ENCODE data around the gene MAPKBP1. TPM values are rescaled to one million over a fixed set of nuclear protein-coding genes. Genes with fewer than 3 reads are reported as not detected.

The MAPKBP1 gene
- total and polyA plus RNA-seq, 2 of the 8 experiments (the other 6 are each of a cell fraction or from before 2014, with no cell fraction given), result 4.3 to 11.3 TPM

- H3K79me2 ChIP-seq (ENCODE audit: control insufficient read depth in 1 of 2, insufficient read depth in 2 of 2, low read length in 2 of 2), result no peaks in the 10 kb centered on the region
- H4K20me1 ChIP-seq (replicated peaks in 1 of 2; ENCODE audit: control insufficient read depth in 1 of 2, insufficient read depth in 2 of 2, low read length in 2 of 2), result no peaks in the 10 kb centered on the region
- no peaks in the 10 kb centered on the region for H3K23me2 ChIP-seq (ENCODE audit: low read depth, low read length)
- no peak overlapping the region for H4K91ac ChIP-seq (replicated peaks; ENCODE audit: insufficient read length, low read length)
- no peak overlapping the region for H2BK5ac ChIP-seq (ENCODE audit: low read depth, low read length)
- peaks cover 0 to 8% (median 2%) of the 10 kb centered on the region in 4 experiments; a peak in 3 of 7 replicates for H3K4me1 ChIP-seq (replicated peaks in 1 of 4; ENCODE audit: control insufficient read depth in 3 of 4, insufficient read depth in 4 of 4, low read length in 3 of 4)
- TF ChIP-seq MAX (IDR thresholded peaks at IDR 0.05) (peak; percentile 52; the same call in 1 of the 2 replicates), GTF2F1 (IDR thresholded peaks at IDR 0.05; ENCODE audit: borderline replicate concordance, low read depth, low read length) (no peak)
- TF ChIP-seq, protein P1, sequence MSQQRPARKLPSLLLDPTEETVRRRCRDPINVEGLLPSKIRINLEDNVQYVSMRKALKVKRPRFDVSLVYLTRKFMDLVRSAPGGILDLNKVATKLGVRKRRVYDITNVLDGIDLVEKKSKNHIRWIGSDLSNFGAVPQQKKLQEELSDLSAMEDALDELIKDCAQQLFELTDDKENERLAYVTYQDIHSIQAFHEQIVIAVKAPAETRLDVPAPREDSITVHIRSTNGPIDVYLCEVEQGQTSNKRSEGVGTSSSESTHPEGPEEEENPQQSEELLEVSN (IDR thresholded peaks at IDR 0.05), result peak; percentile 62
- no peak overlapping the region for H3K4me2 ChIP-seq (ENCODE audit: insufficient read depth in 1 of 2, low read depth in 2 of 2, low read length in 2 of 2)
- no peak overlapping the region for H3K23ac ChIP-seq (ENCODE audit: insufficient read length)
- H3K4me3 ChIP-seq (ENCODE audit: extremely low read depth in 1 of 4, insufficient read depth in 2 of 4, low read depth in 3 of 4, low read length in 4 of 4), result no peak overlapping the region
- H3K36me3 ChIP-seq (ENCODE audit: control insufficient read depth in 2 of 4, insufficient read depth in 4 of 4, low read length in 3 of 4), result no peaks in the 10 kb centered on the region
- peak overlapping the region; percentile 53; the same call in 1 of the 2 replicates for H3K18ac ChIP-seq (ENCODE audit: extremely low read depth, low read length)
- H3K9ac ChIP-seq (replicated peaks in 1 of 4; ENCODE audit: extremely low read depth in 1 of 4, low read depth in 3 of 4, low read length in 3 of 4), result no peak overlapping the region
- H3K9me3 ChIP-seq (ENCODE audit: insufficient read depth in 2 of 2, low read depth in 1 of 2, low read length in 1 of 2), result no peaks in the 10 kb centered on the region
- WGBS, 2 experiments (ENCODE audit: extremely low coverage in 1 of 2, insufficient coverage in 1 of 2, insufficient read length in 1 of 2, insufficient replicate concordance in 2 of 2, low coverage in 1 of 2, low lambda C conversion rate in 2 of 2, missing lambda C conversion rate in 1 of 2), result 83% methylated on average over 17 of the region's 19 CpGs; no CpG with 5 or more reads in 1 of the 2 experiments
- 0 out of 2 replicates have a peak overlapping the region, but pooled peaks have one; percentile 63 for H2AFZ ChIP-seq (ENCODE audit: low read length)
- peak overlapping the region; percentile 0; the same call in 1 of the 2 replicates for H2BK15ac ChIP-seq (ENCODE audit: low read length)
- H2BK20ac ChIP-seq (ENCODE audit: low read length), result 0 out of 2 replicates have a peak overlapping the region, but pooled peaks have one; percentile 3
- FAIRE-seq, result no peak
- no peaks in the 10 kb centered on the region for H3K79me1 ChIP-seq (ENCODE audit: low read depth, low read length)
- ChIA-PET CTCF (ENCODE audit: partially characterized antibody) (interaction anchor here (0.7 to 5.5 kb wide), 16 partner anchors 10 to 203 kb away, joined by 3 to 49 read pairs (median 4); partner anchors contain the start of gene MAPKBP1), POLR2A (ENCODE audit: partially characterized antibody) (interaction anchor here (1.3 to 3.6 kb wide), 5 partner anchors 11 to 35 kb away, joined by 4 to 22 read pairs (median 5); no protein-coding TSS in a partner anchor)
- DNase-seq (ENCODE audit: low read depth in 1 of 2, low spot score in 2 of 2), result no peak
- H2BK120ac ChIP-seq (replicated peaks; ENCODE audit: low read depth, low read length), result no peak overlapping the region
- H4K8ac ChIP-seq (ENCODE audit: extremely low read depth, insufficient read depth, low read length), result no peak overlapping the region
- no peak overlapping the region for H2AK5ac ChIP-seq (ENCODE audit: low read depth, low read length)
- H3K27me3 ChIP-seq (replicated peaks in 1 of 4; ENCODE audit: control insufficient read depth in 3 of 4, extremely low read depth in 1 of 4, insufficient read depth in 3 of 4, low read length in 3 of 4), result no peaks in the 10 kb centered on the region; a peak in 2 of 7 replicates
- no peak overlapping the region for H2BK12ac ChIP-seq (ENCODE audit: low read depth, low read length)
- no peak overlapping the region for H4K5ac ChIP-seq (ENCODE audit: insufficient read length, low read depth, low read length)
- no peak overlapping the region for H3K14ac ChIP-seq (ENCODE audit: insufficient read length)
- no peak overlapping the region for H3K4ac ChIP-seq (replicated peaks; ENCODE audit: insufficient read length, low read depth, low read length)
- no peak overlapping the region for H3K27ac ChIP-seq (ENCODE audit: low read depth, low read length)
- H3K56ac ChIP-seq (replicated peaks; ENCODE audit: insufficient read length, low read depth, low read length), result no peak overlapping the region
Measured at GRCh38 chr15:41862515-41863116, 88.3 kb downstream of the MAPKBP1 start.

Data from H1 (cell line).